ENCODE results near the gene SCEL.

Gene SCEL

GRCh38 chr13:77521595-77522367 lies 13.7 kb upstream of the SCEL start:
- no peak for DNase-seq

- DNase-seq = no peak
Observed at GRCh38 chr13:77522444-77522843, 13.1 kb upstream of the SCEL start.

GRCh38 chr13:77523386-77523785 lies 12.1 kb upstream of the SCEL start:
- DNase-seq = no peak

- peak; percentile 45 for DNase-seq
Observed at GRCh38 chr13:77523834-77524728, 11.4 kb upstream of the SCEL start.

GRCh38 chr13:77528414-77528813 lies 7.1 kb upstream of the SCEL start:
- DNase-seq = no peak

- no peak for DNase-seq
Observed at GRCh38 chr13:77528834-77529500, 6.5 kb upstream of the SCEL start.

GRCh38 chr13:77529501-77529840 lies 6.0 kb upstream of the SCEL start:
- no peak for DNase-seq

GRCh38 chr13:77530875-77531274 lies 4.6 kb upstream of the SCEL start:
- no peak for DNase-seq

GRCh38 chr13:77532983-77533382 lies 2.5 kb upstream of the SCEL start:
- DNase-seq = no peak

- no peak for DNase-seq
Observed at GRCh38 chr13:77533875-77534788, 1.4 kb upstream of the SCEL start.

- DNase-seq = no peak
Observed at GRCh38 chr13:77536358-77536757, 852 bp downstream of the SCEL start.

- no peak for DNase-seq
Observed at GRCh38 chr13:77537289-77537919, 1.9 kb downstream of the SCEL start.

- no peak for DNase-seq
Observed at GRCh38 chr13:77543711-77544110, 8.2 kb downstream of the SCEL start.

GRCh38 chr13:77544355-77544754 lies 8.8 kb downstream of the SCEL start:
- peak; percentile 23 for DNase-seq

- no peak for DNase-seq
Observed at GRCh38 chr13:77544758-77545338, 9.3 kb downstream of the SCEL start.

GRCh38 chr13:77545626-77546412 lies 10.3 kb downstream of the SCEL start:
- peak; percentile 28 for DNase-seq

- DNase-seq = no peak
Observed at GRCh38 chr13:77548095-77548494, 12.6 kb downstream of the SCEL start.

- no peak for DNase-seq
Observed at GRCh38 chr13:77548594-77548993, 13.1 kb downstream of the SCEL start.

- DNase-seq = no peak
Observed at GRCh38 chr13:77554069-77554468, 18.6 kb downstream of the SCEL start.

GRCh38 chr13:77555246-77555645 lies 19.7 kb downstream of the SCEL start:
- DNase-seq = no peak

GRCh38 chr13:77558016-77558415 lies 22.5 kb downstream of the SCEL start:
- DNase-seq = no peak

Data from NCI-H2171 treated with DMSO at 0.1 percent for 48 hours (cell line).